HFF-Myc (cell line): Measurements from ENCODE around the gene CFLAR.
"Not testable (repeated sequence)": the region's sequence is repeated elsewhere in the genome, so short reads cannot be mapped to it uniquely, and the experiment has no call there.

Experiments
- DNase-seq: peaks from one replicate; pipeline ENCODE4 v3.0.0-alpha.2; 2011; ENCODE audit warnings: low read depth; ENCODE audit errors: extremely low read depth
- H3K4me3 ChIP-seq: replicated peaks from 2 replicates; pipeline ENCODE4 v1.5.1; 2011; ENCODE audit warnings: low read depth, mild to moderate bottlenecking, control low read depth, low read length
- CTCF ChIP-seq: IDR thresholded peaks from 2 replicates; pipeline ENCODE4 v1.5.1; 2012; ENCODE audit warnings: mild to moderate bottlenecking, low read depth, low read length, control low read depth; ENCODE audit errors: missing control alignments

CFLAR gene

GRCh38 chr2:201167546-201167945, 51.6 kb downstream of the CFLAR start:
- H3K4me3 ChIP-seq = no peak overlapping the region
- DNase-seq = no peak
- no peak for TF ChIP-seq CTCF

- not testable (repeated sequence) for H3K4me3 ChIP-seq, DNase-seq
These were observed 52.5 kb downstream of the CFLAR start for GRCh38 chr2:201168496-201168895.

GRCh38 chr2:201171259-201171814, 55.4 kb downstream of the CFLAR start:
- no peak for TF ChIP-seq CTCF
- DNase-seq = no peak
- H3K4me3 ChIP-seq = no peak overlapping the region

GRCh38 chr2:201172279-201172678, 56.3 kb downstream of the CFLAR start:
- H3K4me3 ChIP-seq = no peak overlapping the region
- no peak for TF ChIP-seq CTCF
- DNase-seq = no peak

- DNase-seq = no peak
- no peak overlapping the region for H3K4me3 ChIP-seq
- no peak for TF ChIP-seq CTCF
These were observed 58.7 kb downstream of the CFLAR start for GRCh38 chr2:201174687-201175086.

- TF ChIP-seq CTCF = no peak
- H3K4me3 ChIP-seq = no peak overlapping the region
- DNase-seq = no peak
These were observed 60.1 kb downstream of the CFLAR start for GRCh38 chr2:201176081-201176481.

GRCh38 chr2:201180010-201180409, 64.0 kb downstream of the CFLAR start:
- no peak for TF ChIP-seq CTCF
- H3K4me3 ChIP-seq = no peak overlapping the region
- no peak for DNase-seq
